G401.6 (cell line): ENCODE measurements around the gene MRPS14.

ENCODE experiments used
- FAIRE-seq: peaks from 2 replicates; lab custom pipeline; 2012; peaks lifted over from hg19 to GRCh38; lab: Jason Lieb, UNC

The MRPS14 gene

GRCh38 chr1:175019524-175019923 is 3.7 kb downstream of the MRPS14 start:
- no peak for FAIRE-seq

- no peak for FAIRE-seq
These were observed 8.0 kb downstream of the MRPS14 start for GRCh38 chr1:175015243-175015642.

GRCh38 chr1:175013445-175013844 is 9.8 kb downstream of the MRPS14 start:
- FAIRE-seq = no peak

GRCh38 chr1:175009532-175009931 is 13.7 kb downstream of the MRPS14 start:
- no peak for FAIRE-seq

- no peak for FAIRE-seq
These were observed 18.0 kb downstream of the MRPS14 start for GRCh38 chr1:175005085-175005783.

GRCh38 chr1:175003521-175003920 is 19.7 kb downstream of the MRPS14 start:
- FAIRE-seq = no peak

- no peak for FAIRE-seq
These were observed 20.2 kb downstream of the MRPS14 start for GRCh38 chr1:175002910-175003517.

GRCh38 chr1:175000697-175001187 is 22.5 kb downstream of the MRPS14 start:
- FAIRE-seq = no peak

- no peak for FAIRE-seq
These were observed 23.1 kb downstream of the MRPS14 start, which contains the start of gene CACYBP for GRCh38 chr1:174999936-175000696. Gene CACYBP (plus strand): TSS chr1:174999947. CDS start chr1:175000181, 234 bp downstream.

- FAIRE-seq = peak; percentile 91
These were observed 23.8 kb downstream of the MRPS14 start for GRCh38 chr1:174999216-174999935.

GRCh38 chr1:174998569-174999215 is 24.5 kb downstream of the MRPS14 start:
- FAIRE-seq = peak; percentile 15

- no peak for FAIRE-seq
These were observed 26.2 kb downstream of the MRPS14 start for GRCh38 chr1:174997041-174997440.

- FAIRE-seq = no peak
These were observed 26.7 kb downstream of the MRPS14 start for GRCh38 chr1:174996476-174996875.

GRCh38 chr1:174995916-174996315 is 27.3 kb downstream of the MRPS14 start:
- no peak for FAIRE-seq

GRCh38 chr1:174995121-174995520 is 28.1 kb downstream of the MRPS14 start:
- no peak for FAIRE-seq

- FAIRE-seq = no peak
These were observed 31.8 kb downstream of the MRPS14 start for GRCh38 chr1:174991473-174991872.

- FAIRE-seq = no peak
These were observed 32.7 kb downstream of the MRPS14 start for GRCh38 chr1:174990382-174990999.

GRCh38 chr1:174989536-174990220 is 33.5 kb downstream of the MRPS14 start:
- FAIRE-seq = no peak

- no peak for FAIRE-seq
These were observed 34.2 kb downstream of the MRPS14 start for GRCh38 chr1:174988986-174989385.

- no peak for FAIRE-seq
These were observed 34.7 kb downstream of the MRPS14 start for GRCh38 chr1:174988539-174988938.

- FAIRE-seq = no peak
These were observed 38.3 kb downstream of the MRPS14 start for GRCh38 chr1:174984952-174985351.
